ENCODE results near the gene MZF1.
"Not testable (repeated sequence)": the region's sequence is repeated elsewhere in the genome, so short reads cannot be mapped to it uniquely, and the experiment has no call there.

MZF1 gene

DNA sequence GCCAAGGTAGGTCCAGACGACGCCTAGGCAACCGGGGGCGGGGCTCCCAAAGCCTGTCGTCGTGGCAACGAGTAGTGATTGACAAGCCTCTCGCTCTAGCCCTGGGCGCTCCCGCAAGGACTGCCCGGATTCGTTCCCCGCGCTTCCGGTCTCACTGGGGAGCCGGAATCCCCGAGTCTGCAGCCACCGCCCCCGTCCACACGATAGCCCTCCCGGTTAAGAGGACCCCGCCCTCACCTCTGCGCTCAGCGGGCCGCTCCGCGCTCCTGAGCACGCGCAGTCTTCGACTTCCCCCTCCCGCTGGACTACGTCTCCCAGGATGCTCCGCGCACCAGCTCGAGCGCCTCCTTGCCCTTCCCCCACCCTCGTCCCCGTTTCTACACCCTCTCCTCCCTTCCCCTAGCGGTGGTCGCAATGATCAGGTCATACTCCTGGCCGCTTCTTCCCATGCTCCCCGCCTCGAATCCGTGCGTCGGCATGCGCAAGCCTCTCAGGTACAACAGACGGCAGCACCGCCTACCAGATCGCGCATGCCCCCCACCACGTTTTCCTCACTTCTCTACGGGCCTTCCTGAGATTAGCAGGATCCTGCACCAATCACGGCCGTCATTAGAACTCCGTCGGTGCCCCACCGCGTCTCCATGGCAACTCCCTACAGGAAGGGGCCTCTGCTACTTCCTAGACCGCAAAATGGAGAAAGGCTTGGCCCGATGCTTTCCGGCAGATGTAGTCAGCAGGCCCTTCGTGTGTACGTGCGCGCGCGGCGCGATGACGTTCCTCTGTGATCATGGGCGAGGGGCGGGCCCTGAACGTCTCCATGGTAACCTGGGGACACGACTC, at the start of gene MZF1:
MZF1 (minus strand) TSS at position 518 of the 840 bp plus-strand sequence. CDS start 1,946 bp downstream, outside the sequence.
- DNase-seq (ENCODE audit: low read depth, low spot score) = peak; percentile 98

DNA sequence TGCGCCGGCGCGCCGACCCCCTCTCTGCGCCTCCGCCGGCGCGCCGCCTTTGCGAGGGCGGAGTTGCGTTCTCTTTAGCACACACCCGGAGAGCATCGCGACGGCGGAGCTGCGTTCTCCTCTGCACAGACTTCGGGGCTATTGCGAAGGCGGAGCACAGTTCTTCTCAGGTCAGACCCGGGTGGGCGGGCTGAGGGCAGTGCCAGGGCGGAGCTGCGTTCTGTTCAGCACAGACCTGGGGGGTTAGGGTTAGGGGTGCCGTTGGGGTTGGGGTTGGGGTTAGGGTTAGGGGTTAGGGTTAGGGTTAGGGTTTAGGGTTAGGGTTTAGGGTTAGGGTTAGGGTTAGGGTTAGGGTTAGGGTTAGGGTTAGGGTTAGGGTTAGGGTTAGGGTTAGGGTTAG, 34.1 kb upstream of the MZF1 start:
- DNase-seq (ENCODE audit: low read depth, low spot score) = not testable (repeated sequence)

DNA sequence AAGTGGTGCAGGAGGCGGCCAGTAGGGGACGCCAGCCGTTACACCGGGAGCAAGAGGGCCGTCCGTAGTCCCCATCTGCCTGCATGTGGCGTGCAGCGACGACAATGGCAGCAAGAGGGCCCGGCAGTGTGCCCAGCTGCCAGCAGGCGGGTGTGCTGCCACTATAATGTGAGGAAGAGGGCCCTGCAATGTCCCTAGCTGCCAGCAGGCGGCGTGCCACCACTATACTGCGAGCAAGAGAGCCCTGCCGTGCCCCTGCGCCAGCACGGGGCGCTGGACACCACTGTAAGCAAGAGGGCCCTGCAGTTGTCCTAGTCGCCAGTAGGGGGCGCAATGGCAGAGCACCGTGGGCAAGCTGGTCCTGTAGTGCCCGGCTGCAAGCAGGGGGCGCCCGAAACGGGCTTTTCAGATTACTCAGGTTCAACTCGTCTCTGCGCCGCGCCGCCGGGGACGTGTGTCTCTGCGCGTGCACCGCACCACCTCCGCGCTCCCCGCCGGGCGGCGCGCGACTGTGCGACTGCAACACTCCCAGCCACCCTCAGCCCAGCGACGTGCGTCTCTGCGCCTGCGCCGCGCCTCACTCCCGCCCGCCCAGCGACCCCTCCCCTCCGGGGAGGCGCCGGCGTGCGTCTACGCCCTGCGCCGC, 33.2 kb upstream of the MZF1 start:
- not testable (repeated sequence) for DNase-seq (ENCODE audit: low read depth, low spot score)

DNA sequence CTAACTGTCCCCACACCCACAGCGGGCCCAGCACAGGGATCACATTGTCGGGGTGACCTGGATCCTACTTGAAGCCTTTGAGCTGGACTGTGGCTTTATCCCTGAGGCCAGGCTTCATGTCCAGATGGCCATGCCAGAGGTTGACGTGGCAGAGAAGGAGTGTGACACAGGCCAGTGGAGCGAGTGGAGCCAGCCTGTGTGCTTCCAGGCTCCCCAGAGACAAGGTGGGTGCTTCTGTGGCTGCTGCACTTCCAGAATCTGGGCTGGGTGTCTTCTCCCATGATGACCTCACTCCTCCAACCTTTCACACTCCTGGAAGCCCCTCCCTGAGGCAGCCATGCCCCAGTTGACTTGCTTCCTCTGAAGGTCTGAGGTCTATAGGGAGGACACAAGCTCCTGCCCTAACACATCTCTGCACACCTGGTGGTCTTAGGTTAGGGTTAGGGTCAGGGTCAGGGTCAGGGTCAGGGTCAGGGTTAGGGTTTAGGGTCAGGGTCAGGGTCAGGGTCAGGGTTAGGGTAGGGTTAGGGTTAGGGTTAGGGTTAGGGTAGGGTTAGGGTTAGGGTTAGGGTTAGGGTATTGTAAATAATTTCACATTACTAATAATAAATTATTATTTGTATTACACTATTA, 13.1 kb upstream of the MZF1 start:
- no peak for DNase-seq (ENCODE audit: low read depth, low spot score)

DNA sequence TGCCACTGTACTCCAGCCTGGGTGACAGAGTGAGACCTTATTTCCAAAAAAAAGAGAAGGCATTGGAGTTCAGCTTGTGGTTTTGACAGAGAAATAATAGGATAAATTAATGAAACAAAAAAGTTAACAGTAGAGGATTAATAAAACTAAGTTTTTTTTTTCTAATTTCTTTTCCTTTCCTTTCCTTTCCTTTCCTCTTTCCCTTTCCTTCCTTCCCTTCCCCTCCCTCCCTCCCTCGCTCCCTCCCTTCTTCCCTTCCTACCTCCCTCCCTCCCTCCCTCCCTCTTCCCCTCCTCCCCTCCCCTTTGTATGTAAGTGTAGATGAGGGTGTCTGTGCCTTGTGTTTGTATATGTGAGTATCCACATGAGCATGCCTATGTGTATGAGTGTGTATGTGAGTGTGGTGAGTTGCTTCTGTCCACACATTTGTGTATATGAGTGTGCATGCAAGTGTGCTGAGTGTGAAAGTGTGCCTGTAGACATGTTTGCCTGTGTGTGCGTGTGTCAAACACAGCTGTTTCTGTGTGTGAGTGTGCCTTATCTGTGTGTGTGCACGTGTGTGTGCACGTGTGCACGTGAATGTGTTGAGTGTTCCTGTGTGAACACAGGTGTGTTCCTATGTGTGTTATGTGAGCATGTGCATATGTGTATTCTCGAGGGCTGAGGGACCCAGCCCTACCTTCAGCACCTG, 12.5 kb upstream of the MZF1 start:
- no peak for DNase-seq (ENCODE audit: low read depth, low spot score)

DNA sequence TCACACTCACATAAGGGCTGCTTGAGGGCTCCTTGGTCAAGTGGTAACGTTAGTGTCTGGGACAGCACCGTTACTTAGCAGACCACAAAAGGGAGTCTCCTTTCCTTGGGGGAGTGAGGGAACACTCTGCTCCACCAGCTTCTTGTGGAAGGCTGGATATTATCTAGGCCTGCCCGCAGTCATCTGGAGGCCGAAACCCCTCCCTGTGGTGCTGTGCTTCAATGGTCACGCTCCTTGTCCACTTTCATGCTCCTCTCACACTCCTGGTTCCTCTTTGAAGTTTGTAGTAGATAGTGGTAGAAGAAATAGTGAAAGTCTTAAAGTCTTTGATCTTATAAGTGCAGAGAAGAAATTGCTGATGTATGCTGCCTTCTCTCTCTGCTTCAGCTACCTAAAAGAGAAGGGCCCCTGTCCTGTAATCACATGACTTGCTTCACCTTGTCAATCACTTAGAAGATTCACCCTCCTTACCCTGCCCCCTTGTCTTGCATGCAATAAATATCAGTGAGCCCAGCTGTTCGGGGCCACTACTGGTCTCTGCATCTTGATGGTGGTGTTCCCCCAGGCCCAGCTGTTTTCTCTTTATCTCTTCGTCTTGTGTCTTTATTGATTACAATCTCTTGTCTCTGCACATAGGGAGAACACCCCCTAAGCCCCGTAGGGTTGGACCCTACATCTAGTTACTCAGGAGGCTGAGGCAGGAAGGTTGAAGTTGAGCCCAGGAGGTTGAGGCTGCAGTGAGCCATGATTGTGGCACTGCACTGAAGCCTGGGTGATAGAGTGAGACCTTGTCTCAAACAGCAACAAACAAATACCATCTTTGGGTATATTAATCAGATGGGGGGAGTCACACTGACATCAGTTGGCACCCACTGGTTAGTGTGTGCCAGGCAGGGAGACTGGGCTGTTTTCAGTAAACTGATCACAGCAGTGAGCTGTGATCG, 11.6 kb upstream of the MZF1 start:
- DNase-seq (ENCODE audit: low read depth, low spot score) = no peak

DNA sequence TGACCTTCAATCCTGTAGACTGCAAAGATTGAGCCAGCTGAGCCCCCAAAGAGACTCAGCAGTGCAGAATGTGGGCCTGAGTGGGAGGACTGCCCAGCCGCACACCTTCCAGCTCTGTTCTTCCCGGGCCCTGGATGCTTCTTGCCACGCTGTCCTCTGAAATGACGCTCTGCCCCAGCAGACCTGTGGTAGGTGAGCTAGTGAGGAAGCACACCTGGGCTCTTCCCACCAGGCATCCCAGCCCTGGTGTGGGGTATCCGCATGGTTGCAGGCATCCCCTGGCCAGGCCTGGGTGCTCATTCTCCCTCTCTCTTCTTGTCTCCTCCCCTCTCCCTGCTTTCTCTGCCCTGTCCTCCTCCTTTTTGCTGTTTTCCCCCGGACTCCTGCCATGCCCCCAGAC, 9.8 kb upstream of the MZF1 start:
- no peak for DNase-seq (ENCODE audit: low read depth, low spot score)

DNA sequence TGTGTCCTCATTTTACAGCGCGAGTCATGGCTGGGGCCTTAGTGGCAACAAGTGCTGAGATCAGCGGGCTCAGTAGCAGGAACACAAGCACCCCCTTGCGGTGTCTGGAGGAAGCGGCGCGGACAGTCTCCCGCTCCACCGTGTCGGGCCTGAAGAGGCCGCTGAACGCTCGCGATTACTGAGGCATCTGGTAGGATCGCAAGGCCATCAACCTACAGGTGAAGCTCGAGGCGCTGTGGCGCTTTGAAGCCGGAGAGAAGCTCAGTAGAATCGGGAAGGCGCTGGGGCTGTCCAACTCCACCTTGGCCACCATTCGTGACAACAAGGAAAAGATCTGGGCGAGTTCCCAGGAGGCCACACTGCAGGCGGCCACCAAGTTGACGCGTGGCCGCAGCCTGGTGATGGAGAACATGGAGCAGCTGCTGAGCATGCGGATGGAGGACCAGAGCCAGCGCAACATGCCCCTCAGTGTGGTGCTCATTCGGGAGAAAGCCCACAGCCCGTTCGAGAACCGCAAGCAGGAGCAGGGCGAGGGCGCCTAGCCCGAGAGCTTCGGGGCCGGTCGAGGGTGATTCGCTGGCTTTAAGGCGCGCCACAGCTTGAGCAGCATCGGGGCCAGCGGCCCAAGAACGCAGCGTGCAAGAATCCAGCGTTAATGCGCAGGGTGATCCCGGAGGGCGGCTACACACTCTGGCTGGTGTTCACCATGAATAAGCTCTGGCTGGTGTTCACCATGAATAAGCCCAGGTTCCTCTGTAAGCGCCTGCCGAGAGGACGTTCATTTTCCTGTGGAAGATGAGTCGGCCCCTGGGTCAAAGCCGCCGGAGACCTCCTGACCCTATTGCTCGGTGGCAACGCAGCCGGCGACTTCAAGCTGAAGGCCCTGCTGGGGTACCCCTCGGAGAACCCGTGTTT, 8.3 kb upstream of the MZF1 start:
- peak; percentile 82 for DNase-seq (ENCODE audit: low read depth, low spot score)

DNA sequence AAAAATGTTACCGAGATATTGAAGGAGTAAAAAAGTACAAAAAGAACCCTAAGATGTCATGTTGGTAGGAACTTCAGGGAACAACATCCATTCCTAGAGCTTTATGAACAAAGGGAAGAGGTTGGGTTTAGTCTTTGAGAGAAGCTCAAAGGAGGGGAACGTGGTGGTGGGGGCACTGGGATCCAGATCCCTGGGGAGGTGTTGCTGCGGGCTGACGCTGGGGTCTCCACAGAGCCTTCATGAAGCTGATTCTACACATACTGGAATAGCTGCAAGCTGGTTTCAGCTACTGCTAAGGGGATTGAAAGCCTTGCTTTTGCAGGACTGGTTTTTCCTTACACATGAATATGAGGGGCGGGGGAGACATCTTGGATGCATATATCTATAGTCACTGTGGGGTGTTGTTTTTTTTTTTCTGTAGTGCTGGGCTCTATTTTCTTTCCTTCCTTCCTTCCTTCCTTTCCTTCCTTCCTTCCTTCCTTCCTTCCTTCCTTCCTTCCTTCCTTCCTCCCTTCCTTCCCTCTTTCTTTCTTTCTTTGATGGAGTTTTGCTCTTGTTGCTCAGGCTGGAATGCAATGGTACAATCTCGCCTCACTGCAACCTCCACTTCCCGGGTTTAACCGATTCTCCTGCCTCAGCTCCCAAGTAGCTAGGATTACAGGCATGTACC, 6.5 kb upstream of the MZF1 start:
- DNase-seq (ENCODE audit: low read depth, low spot score) = no peak

DNA sequence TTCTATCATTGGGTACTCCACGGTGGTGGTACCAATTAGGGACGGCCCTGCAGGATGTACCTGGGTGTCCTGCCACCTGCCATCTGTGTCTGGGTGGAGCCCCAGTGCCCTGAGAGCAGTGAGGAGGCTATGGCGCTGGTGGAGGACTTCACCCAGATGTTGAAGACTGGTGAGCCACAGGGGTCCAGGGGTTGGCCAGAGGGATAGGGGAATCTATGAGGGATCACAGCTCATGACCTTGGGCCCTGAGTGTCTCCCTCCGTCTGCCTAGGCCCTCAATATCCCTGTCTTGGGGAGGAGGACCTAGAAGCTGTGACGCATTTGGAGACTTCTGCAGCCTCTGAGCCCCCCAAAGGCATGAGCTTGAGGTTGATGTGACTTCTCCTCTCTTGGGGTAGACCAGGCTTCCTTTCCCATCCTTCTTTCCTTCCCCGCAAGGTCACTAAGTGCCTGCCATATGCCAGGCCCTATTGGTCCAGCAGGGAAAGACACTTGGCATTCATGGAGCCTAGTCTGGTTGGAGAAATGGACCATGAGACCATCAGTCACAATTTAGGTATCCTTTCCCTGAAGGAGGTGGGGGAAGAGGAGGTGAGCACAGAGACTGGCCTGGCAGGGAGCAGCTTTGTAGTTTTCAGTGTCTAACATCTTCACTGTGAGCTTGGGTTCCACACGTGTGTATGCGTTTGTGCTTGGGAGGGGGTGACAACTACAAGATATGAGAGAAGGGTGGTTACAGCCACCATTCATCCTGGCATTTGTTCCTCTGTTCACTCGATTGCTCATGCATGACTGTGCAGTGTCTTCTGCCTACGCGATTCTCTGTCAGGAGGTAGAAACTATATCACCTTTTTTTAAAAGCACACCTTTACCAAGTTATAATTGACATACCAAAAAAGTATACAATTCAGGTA, 5.1 kb upstream of the MZF1 start:
- DNase-seq (ENCODE audit: low read depth, low spot score) = no peak

DNA sequence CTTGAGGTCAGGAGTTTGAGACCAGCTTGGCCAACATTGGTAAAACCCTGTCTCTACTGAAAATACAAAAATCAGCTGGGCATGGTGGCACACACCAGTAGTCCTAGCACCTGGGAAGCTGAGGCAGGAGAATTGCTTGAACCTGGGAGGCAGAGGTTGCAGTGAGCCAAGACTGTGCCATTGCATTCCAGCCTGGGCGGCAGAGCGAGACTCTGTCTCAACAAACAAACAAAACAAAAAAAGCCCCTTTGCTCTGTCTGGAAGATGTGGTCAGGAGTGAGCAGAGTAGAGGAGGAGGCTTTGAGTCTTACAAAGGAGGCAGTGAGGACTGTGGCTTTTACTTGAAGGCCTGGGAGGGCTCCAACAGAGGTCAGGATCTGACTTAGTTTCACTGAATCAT, 4.4 kb upstream of the MZF1 start:
- not testable (repeated sequence) for DNase-seq (ENCODE audit: low read depth, low spot score)

DNA sequence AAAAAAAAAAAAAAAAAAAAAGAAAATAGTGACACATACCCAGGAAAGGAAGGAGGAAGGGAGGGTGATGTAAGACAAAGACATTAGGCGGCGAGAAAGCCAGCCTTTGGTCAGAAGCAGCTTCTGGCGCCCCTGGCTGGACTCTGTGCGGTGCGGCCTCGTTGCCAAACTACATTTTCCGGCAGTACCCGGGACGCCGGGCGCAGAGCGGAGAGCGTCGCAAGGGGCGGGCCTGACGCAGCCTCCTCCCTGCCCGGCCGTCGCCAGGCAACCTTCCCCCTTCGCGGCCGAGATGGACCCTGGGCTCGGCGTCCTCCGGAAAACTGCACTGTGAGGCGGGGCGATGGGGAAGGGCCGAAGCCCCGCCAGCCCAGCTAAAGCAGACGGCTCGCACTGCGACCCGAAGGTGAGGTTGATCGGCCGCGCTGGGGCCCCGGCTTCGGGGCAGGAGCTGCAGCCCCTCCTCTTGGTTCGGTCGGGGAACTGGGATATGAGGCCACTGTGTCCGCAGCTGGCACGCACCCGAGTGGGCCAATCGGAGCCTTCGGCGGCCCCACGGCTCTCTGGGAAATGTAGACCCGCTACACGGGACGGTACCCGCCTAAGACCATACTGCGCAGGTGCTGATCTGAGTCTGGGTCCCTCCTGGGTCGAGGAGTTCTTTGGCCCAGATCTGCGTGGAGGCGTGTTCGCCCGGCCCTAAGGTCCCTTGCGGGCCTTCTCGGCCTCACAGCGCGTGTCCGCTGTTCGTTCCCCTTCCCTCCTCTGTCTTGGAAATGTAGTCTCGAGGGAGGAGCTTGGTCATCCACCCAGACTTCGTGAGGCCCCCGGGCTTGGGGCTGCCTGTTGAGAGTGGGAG, 2.3 kb upstream of the MZF1 start:
- DNase-seq (ENCODE audit: low read depth, low spot score) = peak; percentile 46

DNA sequence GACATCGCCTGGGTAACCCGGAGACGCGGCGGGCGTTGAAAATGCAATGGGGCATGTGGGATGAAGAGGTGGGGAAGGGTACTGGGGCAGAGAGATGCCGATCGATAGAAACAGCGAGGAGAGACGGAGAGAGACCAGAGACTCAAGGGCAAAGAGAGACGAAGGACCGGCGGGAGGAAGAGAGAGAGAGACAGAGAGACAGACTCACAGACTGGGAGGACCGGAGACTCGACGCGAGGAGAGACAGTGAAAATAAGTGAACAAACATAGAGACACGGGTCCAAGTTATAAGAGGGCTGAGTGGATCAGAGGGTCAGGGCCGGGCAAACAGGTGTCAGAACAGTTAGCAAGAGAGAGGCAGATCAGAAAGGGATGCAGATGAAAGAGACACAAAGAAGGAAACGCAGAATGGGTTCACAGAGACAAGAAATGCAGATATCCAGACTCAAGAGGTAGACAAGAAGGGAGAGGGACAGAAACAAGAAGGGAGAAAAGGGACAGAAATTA, 576 bp upstream of the MZF1 start:
- no peak for DNase-seq (ENCODE audit: low read depth, low spot score)

DNA sequence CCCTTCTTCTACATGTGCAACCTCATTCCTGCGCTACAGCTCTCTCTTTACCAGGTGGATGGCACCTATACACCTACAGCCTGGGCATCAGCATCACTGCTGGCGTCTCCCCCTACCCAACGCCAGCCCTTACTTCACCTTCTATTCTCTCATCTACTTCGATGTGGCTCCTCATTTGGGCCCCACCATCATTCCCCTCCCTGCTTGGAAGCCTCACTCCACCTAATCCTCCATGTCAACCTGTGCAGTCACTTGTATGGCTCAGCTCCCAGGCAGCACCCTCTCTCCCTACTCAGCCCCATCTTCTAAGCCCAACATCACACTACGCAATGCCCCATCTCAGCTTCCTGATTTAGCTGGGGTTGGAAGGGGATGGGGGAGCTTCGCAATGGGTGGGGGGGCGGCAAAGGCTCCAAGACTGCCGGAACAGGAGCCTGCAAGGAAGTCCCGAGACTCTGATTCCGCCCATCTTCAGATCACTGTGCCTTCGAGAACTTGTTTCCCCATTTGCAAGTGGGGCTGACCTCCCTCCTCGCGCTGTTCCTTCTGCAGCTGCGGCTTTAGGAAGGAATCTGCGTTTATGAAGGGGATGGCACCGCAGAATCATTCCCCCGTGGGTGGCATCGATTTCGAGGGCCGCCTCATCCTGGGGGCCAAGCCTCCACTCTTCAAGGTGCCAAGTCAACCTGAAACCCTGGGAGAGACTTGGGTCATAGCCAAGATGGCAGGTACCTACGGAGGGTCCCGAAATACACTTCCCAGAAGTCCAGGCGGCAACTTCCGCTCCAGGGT, 913 bp downstream of the MZF1 start:
- DNase-seq (ENCODE audit: low read depth, low spot score) = no peak

DNA sequence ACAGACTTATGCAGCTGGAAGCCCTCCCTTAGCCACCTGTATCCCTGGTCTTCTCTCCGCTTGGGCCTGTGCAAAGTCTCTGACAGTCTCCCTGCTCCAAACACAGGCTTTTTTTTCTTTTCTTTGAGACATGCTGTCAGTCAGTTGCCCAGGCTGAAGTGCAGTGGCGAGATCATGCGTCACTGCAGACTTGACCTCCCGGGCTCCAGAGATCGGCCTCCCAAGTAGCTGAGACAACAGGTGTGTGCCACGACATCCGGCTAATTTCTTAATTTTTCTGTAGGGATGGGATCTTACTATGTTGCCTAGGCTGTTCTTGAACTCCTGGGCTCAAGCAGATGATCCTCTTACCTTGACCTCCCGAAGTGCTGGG, 1.6 kb downstream of the MZF1 start:
- no peak for DNase-seq (ENCODE audit: low read depth, low spot score)

Measured in activated naive CD8-positive, alpha-beta T cell treated with anti-CD3 and anti-CD28 coated beads, Interleukin-2, amount 50 U/mL, for 16 hours (primary cell).